Left ventricle myocardium superior (tissue), 1 donor: ENCODE measurements around the gene UPB1. TPM values are rescaled to one million over a fixed set of nuclear protein-coding genes. Genes with fewer than 3 reads are reported as not detected.

Experiments
- total RNA-seq: library from RNA; stranded (reverse); fragmentation: NEBNext Ultra II Directional; extraction: Animal tissue kit (Norgen Biotek cat#: 25700); gene quantifications from one replicate; pipeline ENCODE4 v1.2.1, GENCODE V29; 2021
- donor health status: DM: no; HTN: yes; CAD: no; lungs with severe emphysema.

The UPB1 gene
- total RNA-seq, 1 donor from 2014 or later: 0.97 TPM

Other genes starting within 250 kb of the UPB1 start
- gene SPECC1L, start 224.5 kb upstream of the UPB1 start, total RNA-seq: 52.0 TPM
- gene ADORA2A, start 67.7 kb upstream of the UPB1 start, total RNA-seq: 4.1 TPM
- 275 TPM for gene GUCD1, start 59.8 kb downstream of the UPB1 start, total RNA-seq
- gene SNRPD3, start 60.7 kb downstream of the UPB1 start, total RNA-seq: 73.7 TPM
- 6.9 TPM for gene LRRC75B, start 97.7 kb downstream of the UPB1 start, total RNA-seq
- gene GGT1, start 107.9 kb downstream of the UPB1 start, total RNA-seq: 1.2 TPM